ENCODE results near the gene NAA30.

Gene NAA30

GRCh38 chr14:57405562-57405961, 15.2 kb downstream of the NAA30 start:
- TF ChIP-seq YY1 (IDR thresholded peaks at IDR 0.05; ENCODE audit: low read depth) (no peak), TEAD4 (IDR thresholded peaks at IDR 0.05) (no peak), EP300 (IDR thresholded peaks at IDR 0.05; ENCODE audit: borderline replicate concordance) (no peak), TCF12 (IDR thresholded peaks at IDR 0.05; ENCODE audit: low read depth) (no peak), FOXM1 (IDR thresholded peaks at IDR 0.05; ENCODE audit: borderline replicate concordance, low read depth) (no peak), TAF1 (IDR thresholded peaks at IDR 0.05; ENCODE audit: low read depth) (no peak), EGR1 (IDR thresholded peaks at IDR 0.05) (no peak), RAD21 (IDR thresholded peaks at IDR 0.05; ENCODE audit: low read depth) (no peak), NFIC (IDR thresholded peaks at IDR 0.05) (no peak), ZBTB7A (IDR thresholded peaks at IDR 0.05; ENCODE audit: low read depth) (no peak), CEBPB (IDR thresholded peaks at IDR 0.05) (no peak), CREB1 (IDR thresholded peaks at IDR 0.05; ENCODE audit: low read depth) (no peak)
- TF ChIP-seq, protein P1, sequence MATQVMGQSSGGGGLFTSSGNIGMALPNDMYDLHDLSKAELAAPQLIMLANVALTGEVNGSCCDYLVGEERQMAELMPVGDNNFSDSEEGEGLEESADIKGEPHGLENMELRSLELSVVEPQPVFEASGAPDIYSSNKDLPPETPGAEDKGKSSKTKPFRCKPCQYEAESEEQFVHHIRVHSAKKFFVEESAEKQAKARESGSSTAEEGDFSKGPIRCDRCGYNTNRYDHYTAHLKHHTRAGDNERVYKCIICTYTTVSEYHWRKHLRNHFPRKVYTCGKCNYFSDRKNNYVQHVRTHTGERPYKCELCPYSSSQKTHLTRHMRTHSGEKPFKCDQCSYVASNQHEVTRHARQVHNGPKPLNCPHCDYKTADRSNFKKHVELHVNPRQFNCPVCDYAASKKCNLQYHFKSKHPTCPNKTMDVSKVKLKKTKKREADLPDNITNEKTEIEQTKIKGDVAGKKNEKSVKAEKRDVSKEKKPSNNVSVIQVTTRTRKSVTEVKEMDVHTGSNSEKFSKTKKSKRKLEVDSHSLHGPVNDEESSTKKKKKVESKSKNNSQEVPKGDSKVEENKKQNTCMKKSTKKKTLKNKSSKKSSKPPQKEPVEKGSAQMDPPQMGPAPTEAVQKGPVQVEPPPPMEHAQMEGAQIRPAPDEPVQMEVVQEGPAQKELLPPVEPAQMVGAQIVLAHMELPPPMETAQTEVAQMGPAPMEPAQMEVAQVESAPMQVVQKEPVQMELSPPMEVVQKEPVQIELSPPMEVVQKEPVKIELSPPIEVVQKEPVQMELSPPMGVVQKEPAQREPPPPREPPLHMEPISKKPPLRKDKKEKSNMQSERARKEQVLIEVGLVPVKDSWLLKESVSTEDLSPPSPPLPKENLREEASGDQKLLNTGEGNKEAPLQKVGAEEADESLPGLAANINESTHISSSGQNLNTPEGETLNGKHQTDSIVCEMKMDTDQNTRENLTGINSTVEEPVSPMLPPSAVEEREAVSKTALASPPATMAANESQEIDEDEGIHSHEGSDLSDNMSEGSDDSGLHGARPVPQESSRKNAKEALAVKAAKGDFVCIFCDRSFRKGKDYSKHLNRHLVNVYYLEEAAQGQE (IDR thresholded peaks at IDR 0.05; ENCODE audit: low read depth) = no peak
- TF ChIP-seq, protein P2, sequence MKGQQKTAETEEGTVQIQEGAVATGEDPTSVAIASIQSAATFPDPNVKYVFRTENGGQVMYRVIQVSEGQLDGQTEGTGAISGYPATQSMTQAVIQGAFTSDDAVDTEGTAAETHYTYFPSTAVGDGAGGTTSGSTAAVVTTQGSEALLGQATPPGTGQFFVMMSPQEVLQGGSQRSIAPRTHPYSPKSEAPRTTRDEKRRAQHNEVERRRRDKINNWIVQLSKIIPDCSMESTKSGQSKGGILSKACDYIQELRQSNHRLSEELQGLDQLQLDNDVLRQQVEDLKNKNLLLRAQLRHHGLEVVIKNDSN (IDR thresholded peaks at IDR 0.05) = no peak
- TF ChIP-seq, protein P3, sequence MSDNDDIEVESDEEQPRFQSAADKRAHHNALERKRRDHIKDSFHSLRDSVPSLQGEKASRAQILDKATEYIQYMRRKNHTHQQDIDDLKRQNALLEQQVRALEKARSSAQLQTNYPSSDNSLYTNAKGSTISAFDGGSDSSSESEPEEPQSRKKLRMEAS (IDR thresholded peaks at IDR 0.05) = no peak

GRCh38 chr14:57408037-57408436, 17.7 kb downstream of the NAA30 start:
- TF ChIP-seq CEBPB (IDR thresholded peaks at IDR 0.05) (no peak), EGR1 (IDR thresholded peaks at IDR 0.05) (no peak), YY1 (IDR thresholded peaks at IDR 0.05; ENCODE audit: low read depth) (no peak), TEAD4 (IDR thresholded peaks at IDR 0.05) (no peak), FOXM1 (IDR thresholded peaks at IDR 0.05; ENCODE audit: borderline replicate concordance, low read depth) (no peak), ZBTB7A (IDR thresholded peaks at IDR 0.05; ENCODE audit: low read depth) (no peak), EP300 (IDR thresholded peaks at IDR 0.05; ENCODE audit: borderline replicate concordance) (no peak), RAD21 (IDR thresholded peaks at IDR 0.05; ENCODE audit: low read depth) (no peak)
- TF ChIP-seq, protein P2 (IDR thresholded peaks at IDR 0.05) = no peak

DNA sequence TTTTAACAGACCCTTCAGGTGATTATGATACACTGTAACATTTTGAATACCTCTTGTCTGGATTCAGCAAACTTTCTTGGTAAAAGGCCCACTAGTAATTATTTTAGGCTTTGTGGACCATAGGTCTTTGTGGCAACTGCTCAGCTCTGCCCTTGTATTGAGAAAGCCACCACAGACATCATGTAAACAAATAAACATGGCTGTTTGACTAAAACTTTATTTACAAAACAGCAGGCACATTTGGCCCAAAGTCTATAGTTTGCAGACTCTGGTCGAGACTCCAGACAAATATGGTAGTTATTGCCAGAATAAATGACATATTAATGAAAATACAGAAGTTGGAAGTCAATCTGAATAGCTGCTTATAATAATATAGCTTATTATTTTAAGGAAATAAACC, 18.2 kb downstream of the NAA30 start:
- no peak for TF ChIP-seq TEAD4 (IDR thresholded peaks at IDR 0.05)
- TF ChIP-seq TAF1 (IDR thresholded peaks at IDR 0.05; ENCODE audit: low read depth) = no peak
- TF ChIP-seq RAD21 (IDR thresholded peaks at IDR 0.05; ENCODE audit: low read depth) = no peak
- no peak for TF ChIP-seq CREB1 (IDR thresholded peaks at IDR 0.05; ENCODE audit: low read depth)
- TF ChIP-seq EGR1 (IDR thresholded peaks at IDR 0.05) = no peak
- TF ChIP-seq, protein P2 (IDR thresholded peaks at IDR 0.05) = no peak
- no peak for TF ChIP-seq FOXM1 (IDR thresholded peaks at IDR 0.05; ENCODE audit: borderline replicate concordance, low read depth)
- TF ChIP-seq YY1 (IDR thresholded peaks at IDR 0.05; ENCODE audit: low read depth) = no peak
- no peak for TF ChIP-seq NFIC (IDR thresholded peaks at IDR 0.05)

- TF ChIP-seq EP300 (IDR thresholded peaks at IDR 0.05; ENCODE audit: borderline replicate concordance) (no peak), CEBPB (IDR thresholded peaks at IDR 0.05) (no peak), TCF12 (IDR thresholded peaks at IDR 0.05; ENCODE audit: low read depth) (no peak), TAF1 (IDR thresholded peaks at IDR 0.05; ENCODE audit: low read depth) (no peak), YY1 (IDR thresholded peaks at IDR 0.05; ENCODE audit: low read depth) (no peak), EGR1 (IDR thresholded peaks at IDR 0.05) (no peak), FOXM1 (IDR thresholded peaks at IDR 0.05; ENCODE audit: borderline replicate concordance, low read depth) (no peak), CREB1 (IDR thresholded peaks at IDR 0.05; ENCODE audit: low read depth) (no peak), ZBTB7A (IDR thresholded peaks at IDR 0.05; ENCODE audit: low read depth) (no peak), RAD21 (IDR thresholded peaks at IDR 0.05; ENCODE audit: low read depth) (no peak), NFIC (IDR thresholded peaks at IDR 0.05) (no peak), TEAD4 (IDR thresholded peaks at IDR 0.05) (no peak)
- TF ChIP-seq, protein P1 (IDR thresholded peaks at IDR 0.05; ENCODE audit: low read depth) = no peak
- TF ChIP-seq, protein P3 (IDR thresholded peaks at IDR 0.05) = no peak
- TF ChIP-seq, protein P2 (IDR thresholded peaks at IDR 0.05) = no peak
These were observed 22.0 kb downstream of the NAA30 start for GRCh38 chr14:57412341-57412740.

GRCh38 chr14:57413849-57414248, 23.5 kb downstream of the NAA30 start:
- no peak for TF ChIP-seq TAF1 (IDR thresholded peaks at IDR 0.05; ENCODE audit: low read depth)
- TF ChIP-seq, protein P2 (IDR thresholded peaks at IDR 0.05) = no peak
- no peak for TF ChIP-seq CREB1 (IDR thresholded peaks at IDR 0.05; ENCODE audit: low read depth)
- TF ChIP-seq, protein P3 (IDR thresholded peaks at IDR 0.05) = no peak
- TF ChIP-seq NFIC (IDR thresholded peaks at IDR 0.05) = no peak

Measured in Ishikawa (cell line).